Measurements from ENCODE around the gene GPX4. TPM values are rescaled to one million over a fixed set of nuclear protein-coding genes. Genes with fewer than 3 reads are reported as not detected.

GPX4 gene
- total RNA-seq, 1 experiment from 2014 or later, result 355 TPM

DNA sequence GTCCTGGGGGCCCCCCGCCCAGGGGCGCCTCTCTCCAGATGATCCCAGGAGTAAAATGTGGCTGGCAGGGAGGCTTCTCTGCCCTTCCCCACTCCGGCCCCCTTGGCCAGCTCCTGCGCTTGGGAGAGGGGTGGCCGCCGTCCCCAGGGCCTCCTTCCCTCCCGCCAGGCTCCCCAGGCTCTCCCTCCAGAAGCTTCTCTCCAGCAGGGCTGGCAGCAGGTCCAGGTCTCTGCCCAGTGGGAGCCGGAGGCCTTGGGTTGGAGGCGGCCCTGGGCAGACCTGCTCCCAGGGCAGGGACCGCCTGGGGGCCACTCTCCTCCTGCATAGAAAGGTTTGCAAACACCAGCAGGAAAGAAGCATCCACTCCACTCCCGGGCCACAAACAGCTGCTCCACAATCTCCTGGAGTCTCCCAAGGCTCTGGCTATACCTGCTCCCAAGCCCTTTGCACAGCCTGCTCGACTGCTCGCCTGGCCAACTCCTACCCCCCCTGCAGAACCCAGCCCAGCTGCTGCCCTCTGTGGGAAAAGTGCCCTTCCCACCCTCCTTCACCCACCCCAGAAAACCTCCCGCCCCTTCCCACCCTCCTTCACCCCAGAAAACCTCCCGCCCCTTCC, 44.2 kb downstream of the GPX4 start:
- no peak overlapping the region for H3T11ph ChIP-seq (ENCODE audit: low read length)

More for the DNA sequence above, 44.2 kb downstream of the GPX4 start:
- H2AFZ ChIP-seq (ENCODE audit: low read length), result no peak overlapping the region
- Mint-ChIP-seq H3K27ac (no peak overlapping the region), H3K27me3 (ENCODE audit: low read depth) (no peaks in the 10 kb centered on the region), H3K36me3 (ENCODE audit: insufficient read depth in 1 of 3, low read depth in 3 of 3) (peaks cover 19 to 36% (median 33%) of the 10 kb centered on the region in 3 experiments), H3K9me3 (no peaks in the 10 kb centered on the region; a peak in 1 of 5 replicates), H3K4me3 (no peak overlapping the region), H3K4me1 (peaks cover 0 to 18% of the 10 kb centered on the region in 2 experiments; a peak in 2 of 4 replicates)
- no peaks in the 10 kb centered on the region for H3K27me3 ChIP-seq (ENCODE audit: insufficient read depth, low read length)
- H3K14ac ChIP-seq (ENCODE audit: insufficient read depth, low read length), result no peak overlapping the region
- no peak overlapping the region for H4K5ac ChIP-seq (ENCODE audit: insufficient read length, low read depth, low read length)
- no peak overlapping the region for H2BK5ac ChIP-seq (ENCODE audit: insufficient read length, low read length)
- no peak overlapping the region for H2BK120ac ChIP-seq (ENCODE audit: low read depth, low read length, poor library complexity, severe bottlenecking)
- H2BK15ac ChIP-seq (ENCODE audit: low read depth, low read length), result no peak overlapping the region
- H4K8ac ChIP-seq (replicated peaks; ENCODE audit: insufficient read length, low read depth, low read length), result no peak overlapping the region
- H4K91ac ChIP-seq (ENCODE audit: insufficient read length, low read depth, low read length), result no peak overlapping the region
- H2AK5ac ChIP-seq (ENCODE audit: insufficient read length, low read length), result no peak overlapping the region
- H2BK20ac ChIP-seq (ENCODE audit: low read depth, low read length, poor library complexity, severe bottlenecking), result no peak overlapping the region
- no peak overlapping the region for H3K18ac ChIP-seq (ENCODE audit: insufficient read length, low read depth, low read length)
- no peak overlapping the region for H2BK12ac ChIP-seq (ENCODE audit: insufficient read length, low read depth, low read length)
- no peak overlapping the region for H3K56ac ChIP-seq (ENCODE audit: insufficient read length, low read depth, low read length)
- no peak overlapping the region for H3K27ac ChIP-seq (ENCODE audit: insufficient read length, low read depth, low read length)
- TF ChIP-seq, protein P1, sequence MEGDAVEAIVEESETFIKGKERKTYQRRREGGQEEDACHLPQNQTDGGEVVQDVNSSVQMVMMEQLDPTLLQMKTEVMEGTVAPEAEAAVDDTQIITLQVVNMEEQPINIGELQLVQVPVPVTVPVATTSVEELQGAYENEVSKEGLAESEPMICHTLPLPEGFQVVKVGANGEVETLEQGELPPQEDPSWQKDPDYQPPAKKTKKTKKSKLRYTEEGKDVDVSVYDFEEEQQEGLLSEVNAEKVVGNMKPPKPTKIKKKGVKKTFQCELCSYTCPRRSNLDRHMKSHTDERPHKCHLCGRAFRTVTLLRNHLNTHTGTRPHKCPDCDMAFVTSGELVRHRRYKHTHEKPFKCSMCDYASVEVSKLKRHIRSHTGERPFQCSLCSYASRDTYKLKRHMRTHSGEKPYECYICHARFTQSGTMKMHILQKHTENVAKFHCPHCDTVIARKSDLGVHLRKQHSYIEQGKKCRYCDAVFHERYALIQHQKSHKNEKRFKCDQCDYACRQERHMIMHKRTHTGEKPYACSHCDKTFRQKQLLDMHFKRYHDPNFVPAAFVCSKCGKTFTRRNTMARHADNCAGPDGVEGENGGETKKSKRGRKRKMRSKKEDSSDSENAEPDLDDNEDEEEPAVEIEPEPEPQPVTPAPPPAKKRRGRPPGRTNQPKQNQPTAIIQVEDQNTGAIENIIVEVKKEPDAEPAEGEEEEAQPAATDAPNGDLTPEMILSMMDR (conservative IDR thresholded peaks at IDR 0.05), result no peak
- no peak overlapping the region for H3K4me2 ChIP-seq (ENCODE audit: insufficient read depth, insufficient read length, low read length)
- H3K79me1 ChIP-seq (ENCODE audit: insufficient read depth, low read depth, low read length, poor library complexity, severe bottlenecking), result no peaks in the 10 kb centered on the region
- no peaks in the 10 kb centered on the region for H4K20me1 ChIP-seq (ENCODE audit: control insufficient read depth, insufficient read depth, insufficient read length)
- H3K23ac ChIP-seq (ENCODE audit: insufficient read length, low read depth, low read length), result no peak overlapping the region
- H3K9ac ChIP-seq (ENCODE audit: extremely low read depth, insufficient read length, low read length), result no peak overlapping the region
- H3K4me1 ChIP-seq (ENCODE audit: insufficient read depth, low read length), result no peaks in the 10 kb centered on the region
- no peak overlapping the region for H3K4ac ChIP-seq (ENCODE audit: low read depth, low read length)
- H3K79me2 ChIP-seq (ENCODE audit: insufficient read depth, low read length), result no peaks in the 10 kb centered on the region
- H3K9me3 ChIP-seq (ENCODE audit: control insufficient read depth, low read depth, low read length), result no peaks in the 10 kb centered on the region
- no CpG with 5 or more reads among the region's 15 CpGs for WGBS (ENCODE audit: extremely low coverage, insufficient read length, low lambda C conversion rate)
- DNase-seq, result no peak
- no peaks in the 10 kb centered on the region for H3K23me2 ChIP-seq (ENCODE audit: insufficient read length, low read depth, low read length, poor library complexity, severe bottlenecking)
